IMR-90 (cell line): ENCODE data around the gene CAMK2D.

Experiments used
- CTCF ChIP-seq: conservative IDR thresholded peaks from 2 replicates; pipeline ENCODE4 v1.5.1; 2012; ENCODE audit warnings: mild to moderate bottlenecking, low read depth, low read length, improper control_type of control experiment
- MXI1 ChIP-seq: IDR thresholded peaks from 2 replicates; pipeline ENCODE4 v1.6.1; 2012; ENCODE audit warnings: low read depth, mild to moderate bottlenecking, low read length, moderate library complexity, borderline replicate concordance
- SMC3 ChIP-seq: fragments of 150-350 bp; IDR thresholded peaks from 2 replicates; pipeline ENCODE4 v1.6.1; 2016; ENCODE audit warnings: low read depth, mild to moderate bottlenecking, antibody characterized with exemption, low read length, moderate library complexity

DNA sequence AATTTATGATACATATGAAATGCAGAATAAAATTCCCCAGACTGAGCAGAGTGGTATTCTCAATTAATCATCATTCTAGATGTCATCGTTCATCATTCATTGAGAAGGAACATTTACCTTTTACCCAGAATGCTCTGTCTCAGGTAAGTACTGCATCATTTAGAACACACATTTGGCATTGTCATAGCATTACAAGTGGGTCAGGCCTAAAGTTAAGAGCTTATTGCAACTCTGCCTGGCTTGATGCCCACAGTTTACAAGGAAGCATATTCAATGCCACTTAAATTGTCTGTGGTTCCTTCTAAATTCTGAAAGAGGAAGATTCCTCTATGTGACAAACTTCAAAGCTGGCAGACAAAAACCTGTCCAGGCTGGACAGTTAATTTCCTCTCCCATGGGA, 87.3 kb downstream of the CAMK2D start:
- no peak for TF ChIP-seq CTCF
- TF ChIP-seq SMC3: no peak
- no peak for TF ChIP-seq MXI1
